HG02642 (cell line): ENCODE results near the gene TSPAN6.

Experiments used
- ATAC-seq: cut with Tn5 transposase; IDR thresholded peaks from one replicate; pipeline ENCODE4 v1.9.1; 2021; ENCODE audit warnings: mild to moderate bottlenecking; ENCODE audit not compliant: unreplicated experiment, poor library complexity

The TSPAN6 gene

DNA sequence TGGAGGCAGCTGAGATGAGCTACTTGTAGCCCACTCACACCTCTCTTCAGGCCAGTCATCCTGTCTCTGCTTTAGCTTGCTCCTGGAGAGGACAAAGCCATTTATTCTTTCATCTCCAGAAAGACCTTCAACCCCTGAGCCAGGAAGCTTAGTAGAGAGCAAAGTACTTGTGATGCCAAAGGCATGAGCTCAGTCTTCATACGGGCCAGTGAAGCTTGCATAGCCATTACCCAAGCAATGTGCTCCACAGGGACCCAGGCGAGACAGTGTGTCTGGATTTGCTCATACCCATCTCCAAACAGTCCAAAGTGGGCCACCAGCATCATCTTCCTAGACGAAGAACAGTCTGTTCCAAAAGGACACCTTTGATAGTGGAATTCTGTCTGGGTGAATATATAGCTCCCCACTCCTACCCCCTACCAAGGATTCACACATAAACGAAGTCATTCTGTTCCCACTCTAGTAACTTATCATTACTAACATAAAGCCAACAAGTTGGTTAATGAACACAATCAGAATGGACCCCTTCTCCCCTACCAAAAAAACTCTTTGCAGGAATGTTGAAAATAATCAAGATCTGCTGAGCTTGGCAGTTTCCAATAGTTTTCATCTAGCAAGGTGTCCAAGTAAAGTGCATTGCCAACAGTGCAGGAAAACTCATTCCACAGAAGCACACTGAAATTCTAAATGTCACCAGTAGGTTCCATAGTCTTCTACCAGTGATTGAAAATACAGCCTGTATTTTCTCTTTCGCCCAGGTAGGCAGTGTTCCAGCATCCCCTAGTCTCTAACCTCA is 45.2 kb downstream of the TSPAN6 start:
- no peak for ATAC-seq

GRCh38 chrX:100587861-100588260 is 48.7 kb downstream of the TSPAN6 start:
- ATAC-seq, result no peak

DNA sequence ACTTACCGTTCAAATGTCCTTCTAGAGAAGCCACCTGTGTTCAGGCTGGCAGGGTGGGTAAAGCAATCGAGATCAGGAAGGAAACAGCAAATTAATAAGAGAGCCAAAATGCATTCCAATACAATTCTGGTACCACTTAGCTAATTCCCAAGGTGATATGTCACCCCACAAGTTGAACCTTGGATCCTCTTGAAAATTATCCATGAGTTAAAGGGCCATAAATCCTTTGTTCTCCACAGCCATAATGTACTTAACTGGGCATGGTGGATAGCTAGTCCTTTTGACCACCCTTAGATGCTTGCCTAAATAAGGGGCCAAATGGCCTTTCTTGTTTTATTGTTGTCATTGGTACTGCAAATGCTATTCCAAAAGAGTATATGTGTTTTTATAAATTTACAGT is 49.9 kb downstream of the TSPAN6 start:
- ATAC-seq, result no peak

GRCh38 chrX:100584611-100585010 is 52.0 kb downstream of the TSPAN6 start, which contains the start of gene TNMD:
Gene TNMD (plus strand): TSS chrX:100584936. CDS start chrX:100585019, 83 bp downstream.
- ATAC-seq, result no peak
